PC-9 (cell line): ENCODE measurements around the gene RIPK4. TPM values are rescaled to one million over a fixed set of nuclear protein-coding genes. Genes with fewer than 3 reads are reported as not detected.
"Not testable (repeated sequence)": the region's sequence is repeated elsewhere in the genome, so short reads cannot be mapped to it uniquely, and the experiment has no call there.

ENCODE experiments used
- BruUV-seq: library from RNA; stranded (reverse); fragments of 400-500 nt; replicated peaks from 2 replicates; lab custom pipeline; 2021; lab: Mats Ljungman, UMichigan
- CTCF ChIA-PET: fragments of 300-600 bp; sonication (Branson Sonifier 250); formaldehyde crosslinking; loops from one replicate; lab custom pipeline; 2022; ENCODE audit warnings: antibody characterized with exemption; lab: Charles Lee
- POLR2A ChIA-PET: fragments of 300-600 bp; sonication (Branson Sonifier 250); formaldehyde crosslinking; loops from one replicate; lab custom pipeline; 2022; ENCODE audit warnings: antibody characterized with exemption; ENCODE audit not compliant: unreplicated experiment; lab: Charles Lee
- DNase-seq, 2 experiments: peaks; one replicate each; pipeline versions ENCODE4 v3.0.0 to v3.0.0-alpha.2; 2015 to 2022; ENCODE audit warnings: mixed read lengths in 1 of 2
- H2AFZ ChIP-seq: fragments of 200-600 bp; sonication (generic); 2 replicates; pipeline ENCODE4 v1.8.1; 2017; ENCODE audit warnings: antibody characterized with exemption
- H3F3A ChIP-seq: fragments of 200-600 bp; sonication (generic); 2 replicates; pipeline ENCODE4 v1.8.1; 2017; ENCODE audit warnings: antibody characterized with exemption, mild to moderate bottlenecking, low read depth; ENCODE audit not compliant: insufficient read depth
- H3K27ac ChIP-seq: fragments of 200-600 bp; sonication (generic); 2 replicates; pipeline ENCODE4 v1.6.1; 2016; ENCODE audit warnings: mixed run types
- H3K27me3 ChIP-seq: fragments of 200-600 bp; sonication (generic); 2 replicates; pipeline ENCODE4 v1.6.1; 2016; ENCODE audit warnings: low read depth, mixed run types; ENCODE audit not compliant: insufficient read depth
- H3K36me3 ChIP-seq: fragments of 200-600 bp; sonication (generic); 2 replicates; pipeline ENCODE4 v1.6.1; 2016; ENCODE audit warnings: low read depth, mixed run types
- H3K4me1 ChIP-seq: fragments of 200-600 bp; sonication (generic); replicated peaks from 2 replicates; pipeline ENCODE4 v1.6.1; 2016; ENCODE audit warnings: mixed run types; ENCODE audit not compliant: insufficient read depth
- H3K4me2 ChIP-seq: fragments of 200-600 bp; sonication (generic); 2 replicates; pipeline ENCODE4 v1.6.1; 2017; ENCODE audit warnings: mixed run types
- H3K4me3 ChIP-seq: fragments of 200-600 bp; sonication (generic); 2 replicates; pipeline ENCODE4 v1.6.1; 2016; ENCODE audit warnings: mixed run types
- H3K79me2 ChIP-seq: fragments of 200-600 bp; sonication (generic); 2 replicates; pipeline ENCODE4 v1.6.1; 2017; ENCODE audit warnings: low read depth, mixed run types
- H3K9me2 ChIP-seq: fragments of 200-600 bp; sonication (generic); 2 replicates; pipeline ENCODE4 v1.8.1; 2017; ENCODE audit warnings: mild to moderate bottlenecking; ENCODE audit not compliant: insufficient read depth
- H3K9me3 ChIP-seq: fragments of 200-600 bp; sonication (generic); 2 replicates; pipeline ENCODE4 v1.8.1; 2016; ENCODE audit warnings: low read depth; ENCODE audit not compliant: insufficient read depth
- H4K20me1 ChIP-seq: fragments of 200-600 bp; sonication (generic); 2 replicates; pipeline ENCODE4 v1.8.1; 2017; ENCODE audit not compliant: insufficient read depth
- EZH2 ChIP-seq: fragments of 200-600 bp; sonication (generic); IDR thresholded peaks from 2 replicates; pipeline ENCODE4 v1.8.0; 2017; ENCODE audit warnings: antibody characterized with exemption, low read depth
- intact Hi-C: fragments of 100-400 bp; cut with micrococcal nuclease; formaldehyde crosslinking; loops from one replicate; pipeline ENCODE4 v1.10.0; 2022; ENCODE audit not compliant: unreplicated experiment
- total RNA-seq: library from RNA; stranded (reverse); gene quantifications from 2 replicates; pipeline ENCODE4 v1.2.3, GENCODE V29; 2021
- TF ChIP-seq, protein P1 (sequence below): fragments of 200-600 bp; sonication (generic); conservative IDR thresholded peaks from 2 replicates; pipeline ENCODE4 v1.6.1; 2017; ENCODE audit warnings: mixed run types, antibody characterized with exemption, mild to moderate bottlenecking, moderate library complexity

The RIPK4 gene
- total RNA-seq, 1 experiment from 2014 or later = 30.1 TPM

DNA sequence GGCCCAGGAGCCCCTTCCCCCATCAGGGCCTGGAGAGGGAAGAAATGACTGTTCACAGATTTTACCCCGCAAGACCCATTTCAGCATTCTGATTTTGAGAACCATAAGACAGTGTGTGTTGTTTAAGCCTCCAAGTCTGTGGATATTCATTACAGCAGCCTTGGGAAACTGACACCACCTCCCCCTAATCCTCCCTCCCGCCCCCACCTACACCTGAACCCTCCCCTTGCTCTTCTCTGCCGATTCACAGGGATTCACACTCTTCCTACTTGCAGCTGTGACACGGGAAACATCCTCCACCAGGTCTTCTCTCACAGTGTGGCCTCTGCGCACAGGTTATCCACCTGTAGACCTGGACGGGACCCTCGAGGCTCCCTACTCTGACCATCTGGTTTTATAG, 50.1 kb downstream of the RIPK4 start:
- H3K36me3 ChIP-seq = no peaks in the 10 kb centered on the region
- no TSS peak for BruUV-seq
- H3K4me2 ChIP-seq = peak overlapping the region; percentile 61
- H2AFZ ChIP-seq = no peak overlapping the region
- H3F3A ChIP-seq = peaks cover 37% of the 10 kb centered on the region
- H3K4me3 ChIP-seq = no peak overlapping the region
- H3K4me1 ChIP-seq = peaks cover 58% of the 10 kb centered on the region
- no peaks in the 10 kb centered on the region for H3K27me3 ChIP-seq
- no peaks in the 10 kb centered on the region for H4K20me1 ChIP-seq
- TF ChIP-seq, protein P1, sequence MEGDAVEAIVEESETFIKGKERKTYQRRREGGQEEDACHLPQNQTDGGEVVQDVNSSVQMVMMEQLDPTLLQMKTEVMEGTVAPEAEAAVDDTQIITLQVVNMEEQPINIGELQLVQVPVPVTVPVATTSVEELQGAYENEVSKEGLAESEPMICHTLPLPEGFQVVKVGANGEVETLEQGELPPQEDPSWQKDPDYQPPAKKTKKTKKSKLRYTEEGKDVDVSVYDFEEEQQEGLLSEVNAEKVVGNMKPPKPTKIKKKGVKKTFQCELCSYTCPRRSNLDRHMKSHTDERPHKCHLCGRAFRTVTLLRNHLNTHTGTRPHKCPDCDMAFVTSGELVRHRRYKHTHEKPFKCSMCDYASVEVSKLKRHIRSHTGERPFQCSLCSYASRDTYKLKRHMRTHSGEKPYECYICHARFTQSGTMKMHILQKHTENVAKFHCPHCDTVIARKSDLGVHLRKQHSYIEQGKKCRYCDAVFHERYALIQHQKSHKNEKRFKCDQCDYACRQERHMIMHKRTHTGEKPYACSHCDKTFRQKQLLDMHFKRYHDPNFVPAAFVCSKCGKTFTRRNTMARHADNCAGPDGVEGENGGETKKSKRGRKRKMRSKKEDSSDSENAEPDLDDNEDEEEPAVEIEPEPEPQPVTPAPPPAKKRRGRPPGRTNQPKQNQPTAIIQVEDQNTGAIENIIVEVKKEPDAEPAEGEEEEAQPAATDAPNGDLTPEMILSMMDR = no peak
- no peak for TF ChIP-seq EZH2
- no peaks in the 10 kb centered on the region for H3K9me3 ChIP-seq
- CTCF ChIA-PET = interaction anchor here (0.6 to 0.8 kb wide), 2 partner anchors 100 to 104 kb away, joined by 3 to 4 read pairs; no protein-coding TSS in a partner anchor
- POLR2A ChIA-PET = interaction anchor here (0.5 to 1.4 kb wide), 2 partner anchors 38 to 51 kb away, joined by 3 to 22 read pairs; no protein-coding TSS in a partner anchor
- DNase-seq = no peak
- intact Hi-C loops = loop anchor here (5.0 kb wide), 1 partner anchor 36 kb away; no protein-coding TSS in a partner anchor
- H3K27ac ChIP-seq = peak overlapping the region; percentile 93
- H3K79me2 ChIP-seq = 0 out of 2 replicates have a peak, but pooled peaks cover 3% of the 10 kb centered on the region
- H3K9me2 ChIP-seq = no peaks in the 10 kb centered on the region

DNA sequence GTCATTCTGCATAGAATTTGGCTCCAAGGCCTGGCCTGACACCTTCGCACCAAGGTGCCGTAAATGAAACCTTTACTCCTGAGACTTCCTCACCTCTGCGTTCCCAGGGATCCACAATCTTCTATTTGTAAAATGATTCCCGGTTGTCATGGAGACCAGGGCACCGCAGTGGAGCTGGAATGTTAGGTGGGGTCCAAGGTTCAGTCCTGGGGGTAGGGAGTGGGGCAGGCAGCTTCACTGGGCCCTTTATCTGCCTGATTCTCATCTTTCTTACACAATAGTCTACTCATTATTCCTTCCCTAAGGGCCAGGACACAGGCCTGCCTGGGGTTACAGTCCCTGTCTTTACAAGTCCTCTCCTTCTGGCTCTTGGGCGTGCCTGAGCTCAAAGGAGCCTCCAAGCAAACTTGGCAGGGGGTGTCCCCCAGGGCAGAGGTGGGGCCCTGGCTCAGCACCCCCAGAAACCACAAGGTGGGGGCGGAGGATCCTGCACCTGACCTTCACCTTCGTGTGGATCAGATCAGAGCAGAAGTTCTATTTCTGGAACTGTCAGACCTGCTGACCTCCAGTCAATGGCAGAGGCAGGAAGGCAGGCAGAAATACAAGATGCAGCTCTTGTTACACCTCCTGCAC, 51.1 kb downstream of the RIPK4 start:
- H3K27me3 ChIP-seq = no peaks in the 10 kb centered on the region
- H4K20me1 ChIP-seq = no peaks in the 10 kb centered on the region
- peaks cover 28% of the 10 kb centered on the region for H3F3A ChIP-seq
- TF ChIP-seq, protein P1 = no peak
- TF ChIP-seq EZH2 = no peak
- peak overlapping the region; percentile 72 for H3K4me2 ChIP-seq
- H3K36me3 ChIP-seq = no peaks in the 10 kb centered on the region
- BruUV-seq = no TSS peak
- intact Hi-C loops = loop anchor here (1.0 to 5.0 kb wide), 8 partner anchors 8 to 103 kb away; no protein-coding TSS in a partner anchor
- H3K79me2 ChIP-seq = 0 out of 2 replicates have a peak, but pooled peaks cover 3% of the 10 kb centered on the region
- peaks cover 49% of the 10 kb centered on the region for H3K4me1 ChIP-seq
- H3K9me3 ChIP-seq = no peaks in the 10 kb centered on the region
- peak; percentile 95 to 98 for DNase-seq
- POLR2A ChIA-PET = interaction anchor here (0.6 to 1.4 kb wide), 3 partner anchors 37 to 61 kb away, joined by 4 to 22 read pairs (median 4); no protein-coding TSS in a partner anchor
- peak overlapping the region; percentile 93 for H3K27ac ChIP-seq
- H2AFZ ChIP-seq = no peak overlapping the region
- H3K4me3 ChIP-seq = no peak overlapping the region
- CTCF ChIA-PET = interaction anchor here (0.6 to 0.8 kb wide), 3 partner anchors 68 to 103 kb away, joined by 3 to 4 read pairs (median 3); no protein-coding TSS in a partner anchor
- H3K9me2 ChIP-seq = no peaks in the 10 kb centered on the region

DNA sequence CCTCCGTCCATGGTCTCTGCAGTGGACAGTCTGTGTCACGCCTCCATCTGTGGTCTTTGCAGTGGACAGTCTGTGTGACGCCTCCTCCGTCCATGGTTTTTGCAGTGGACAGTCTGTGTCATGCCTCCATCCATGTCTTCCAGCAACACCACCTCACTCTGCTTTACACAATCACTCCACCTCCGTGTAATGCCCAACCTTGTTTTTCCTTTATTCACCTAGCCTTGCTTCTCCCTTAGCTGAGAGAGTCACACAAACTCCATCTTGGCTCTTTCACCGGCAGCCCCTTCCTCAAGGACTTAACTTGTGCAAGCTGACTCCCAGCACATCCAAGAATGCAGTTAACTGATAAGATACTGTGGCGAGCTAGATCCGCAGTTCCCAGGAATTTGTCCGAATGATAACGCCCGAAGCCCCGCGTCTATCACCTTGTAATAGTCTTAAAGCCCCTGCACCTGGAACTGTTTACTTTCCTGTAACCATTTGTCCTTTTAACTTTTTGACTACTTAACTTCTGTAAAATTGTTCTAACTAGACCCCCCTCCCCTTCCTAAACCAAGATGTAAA, 52.5 kb downstream of the RIPK4 start:
- H3K79me2 ChIP-seq, H3K4me3 ChIP-seq, H2AFZ ChIP-seq, H4K20me1 ChIP-seq, H3K9me3 ChIP-seq, CTCF ChIA-PET, DNase-seq, H3K36me3 ChIP-seq, H3K9me2 ChIP-seq, BruUV-seq, H3K27me3 ChIP-seq: not testable (repeated sequence)
- Histone ChIP-seq H3K27ac (peak overlapping the region; percentile 93), H3K4me2 (peak overlapping the region; percentile 72; the same call in 1 of the 2 replicates), H3F3A (peaks cover 24% of the 10 kb centered on the region), H3K4me1 (peaks cover 52% of the 10 kb centered on the region)
- POLR2A ChIA-PET = interaction anchor here (0.6 kb wide), 1 partner anchor 10 kb away, joined by 3 read pairs; no protein-coding TSS in a partner anchor
- intact Hi-C loops = loop anchor here (2.0 kb wide), 1 partner anchor 46 kb away; no protein-coding TSS in a partner anchor
